Stimulated activated CD8-positive, alpha-beta memory T cell treated with anti-CD3 and anti-CD28 coated beads, Interleukin-4, amount 100 ng/mL, for 48 hours (primary cell): ENCODE data around the gene C5orf24.
"Not testable (repeated sequence)": the region's sequence is repeated elsewhere in the genome, so short reads cannot be mapped to it uniquely, and the experiment has no call there.

Experiments
- DNase-seq: peaks from one replicate; pipeline ENCODE4 v3.0.0-alpha.2; 2020

C5orf24 gene

GRCh38 chr5:134864707-134865106 lies 18.9 kb downstream of the C5orf24 start:
- no peak for DNase-seq

- peak; percentile 35 for DNase-seq
Observed at GRCh38 chr5:134873494-134873893, 27.7 kb downstream of the C5orf24 start.

GRCh38 chr5:134873987-134874830 lies 28.4 kb downstream of the C5orf24 start, which contains the start of gene TXNDC15:
Gene TXNDC15 (plus strand): TSS chr5:134874371. CDS start chr5:134874428, 57 bp downstream.
- DNase-seq: peak; percentile 86

GRCh38 chr5:134874831-134875655 lies 29.3 kb downstream of the C5orf24 start:
- peak; percentile 64 for DNase-seq

- no peak for DNase-seq
Observed at GRCh38 chr5:134877159-134877558, 31.4 kb downstream of the C5orf24 start.

DNA sequence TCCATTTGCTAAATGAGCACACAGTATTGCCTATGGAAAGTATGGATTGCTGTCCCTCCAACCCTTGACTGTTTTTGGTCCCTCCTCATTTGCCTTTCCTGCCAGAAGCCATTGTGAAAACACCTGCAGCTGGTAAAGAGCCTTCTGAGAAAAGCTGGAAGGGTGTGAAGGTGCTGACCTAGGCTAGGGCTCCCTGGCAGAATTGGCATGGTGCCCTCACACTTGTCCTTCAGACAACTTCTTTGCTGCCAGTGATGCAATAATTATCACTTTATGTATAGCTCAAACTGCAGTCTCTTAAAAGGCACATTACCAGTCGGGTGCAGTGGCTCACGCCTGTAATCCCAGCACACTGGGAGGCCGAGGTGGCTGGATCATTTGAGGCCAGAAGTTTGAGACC lies 32.6 kb downstream of the C5orf24 start:
- DNase-seq: no peak

- no peak for DNase-seq
Observed at GRCh38 chr5:134879456-134879855, 33.7 kb downstream of the C5orf24 start.

DNA sequence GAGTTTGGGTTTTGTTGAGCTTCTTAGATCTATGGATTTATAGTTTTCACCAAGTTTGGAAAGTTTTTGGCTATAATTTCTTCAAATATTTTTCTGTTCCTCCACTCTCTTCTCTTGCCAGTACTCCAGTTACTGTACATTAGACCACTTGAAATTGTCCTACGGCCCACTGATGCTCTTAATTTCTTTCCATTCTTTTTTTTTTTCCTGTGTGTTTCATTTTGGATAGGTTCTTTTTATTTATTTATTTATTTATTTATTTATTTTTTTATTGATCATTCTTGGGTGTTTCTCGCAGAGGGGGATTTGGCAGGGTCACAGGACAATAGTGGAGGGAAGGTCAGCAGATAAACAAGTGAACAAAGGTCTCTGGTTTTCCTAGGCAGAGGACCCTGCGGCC lies 35.2 kb downstream of the C5orf24 start:
- not testable (repeated sequence) for DNase-seq

- not testable (repeated sequence) for DNase-seq
Observed at GRCh38 chr5:134881711-134882110, 35.9 kb downstream of the C5orf24 start.

DNA sequence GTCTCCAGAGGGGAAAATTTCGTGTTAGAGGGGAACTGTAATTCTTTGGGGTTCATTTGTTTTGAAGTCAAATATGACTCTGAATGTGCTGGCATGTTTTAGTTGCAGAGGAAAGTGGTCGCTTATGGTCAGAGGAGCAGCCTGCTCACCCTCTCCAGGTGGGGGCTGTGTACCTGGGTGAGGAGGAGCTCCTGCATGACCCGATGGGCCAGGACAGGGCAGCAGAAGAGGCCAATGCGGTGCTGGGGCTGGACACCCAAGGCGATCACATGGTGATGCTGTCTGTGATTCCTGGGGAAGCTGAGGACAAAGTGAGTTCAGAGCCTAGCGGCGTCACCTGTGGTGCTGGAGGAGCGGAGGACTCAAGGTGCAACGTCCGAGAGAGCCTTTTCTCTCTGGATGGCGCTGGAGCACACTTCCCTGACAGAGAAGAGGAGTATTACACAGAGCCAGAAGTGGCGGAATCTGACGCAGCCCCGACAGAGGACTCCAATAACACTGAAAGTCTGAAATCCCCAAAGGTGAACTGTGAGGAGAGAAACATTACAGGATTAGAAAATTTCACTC lies 41.9 kb downstream of the C5orf24 start:
- no peak for DNase-seq

- DNase-seq: no peak
Observed at GRCh38 chr5:134889335-134889734, 43.6 kb downstream of the C5orf24 start.

DNA sequence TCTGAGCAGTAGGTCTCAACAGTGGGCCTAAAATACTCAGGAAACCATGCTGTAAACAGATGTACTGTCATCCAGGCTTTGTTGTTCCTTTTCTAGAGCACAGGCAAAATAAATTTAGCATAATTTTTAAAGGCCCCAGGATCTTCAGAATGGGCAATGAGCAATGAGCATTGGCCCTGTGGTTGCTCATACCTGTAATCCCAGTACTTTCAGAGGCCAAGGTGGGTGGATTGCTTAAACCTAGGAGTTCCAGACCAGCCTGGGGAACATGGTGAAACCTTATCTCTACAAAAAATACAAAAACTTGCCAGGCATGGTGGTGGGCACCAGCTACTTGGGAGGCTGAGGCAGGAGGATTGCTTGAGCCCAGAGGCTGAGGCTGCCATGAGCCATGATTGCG lies 45.7 kb downstream of the C5orf24 start:
- DNase-seq: no peak

- no peak for DNase-seq
Observed at GRCh38 chr5:134892282-134892681, 46.5 kb downstream of the C5orf24 start.

- DNase-seq: no peak
Observed at GRCh38 chr5:134892926-134893325, 47.2 kb downstream of the C5orf24 start.

- DNase-seq: no peak
Observed at GRCh38 chr5:134893748-134894505, 48.2 kb downstream of the C5orf24 start.

- DNase-seq: no peak
Observed at GRCh38 chr5:134902071-134902801, 56.5 kb downstream of the C5orf24 start.

DNA sequence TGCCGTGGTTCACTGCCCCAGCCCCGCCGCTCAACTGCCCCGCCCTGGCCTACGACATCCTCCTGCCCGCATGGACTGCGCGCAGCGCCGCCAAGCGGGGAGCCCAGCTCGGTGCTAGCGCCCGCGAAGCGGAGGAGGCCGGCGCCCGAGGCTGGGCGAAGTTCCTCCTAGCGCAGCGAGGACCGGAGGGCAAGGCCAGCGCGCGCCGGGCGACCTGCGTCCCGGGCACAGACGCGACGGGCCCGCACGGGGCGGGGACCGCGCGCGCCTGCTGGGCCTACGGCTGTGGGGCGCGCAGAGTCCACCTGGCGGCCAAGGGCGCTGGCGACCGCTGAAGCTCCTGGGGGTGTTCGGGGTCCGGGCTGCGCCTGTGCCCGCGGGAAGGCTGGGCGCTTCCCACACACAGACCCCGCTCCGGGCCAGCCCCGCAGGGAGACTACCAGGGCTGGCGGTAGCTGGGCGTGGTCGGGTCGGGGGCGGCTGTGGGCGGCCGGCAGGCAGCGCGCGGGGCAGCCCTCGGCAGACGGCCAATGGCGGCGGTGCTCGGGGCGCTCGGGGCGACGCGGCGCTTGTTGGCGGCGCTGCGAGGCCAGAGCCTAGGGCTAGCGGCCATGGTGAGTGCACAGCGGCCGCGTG lies 59.0 kb downstream of the C5orf24 start, which contains the start of gene PCBD2:
Gene PCBD2, plus strand, starts transcription at position 522 of the 636 bp plus-strand sequence. Its CDS starts 9 bp downstream, at position 531.
- DNase-seq: peak; percentile 94

DNA sequence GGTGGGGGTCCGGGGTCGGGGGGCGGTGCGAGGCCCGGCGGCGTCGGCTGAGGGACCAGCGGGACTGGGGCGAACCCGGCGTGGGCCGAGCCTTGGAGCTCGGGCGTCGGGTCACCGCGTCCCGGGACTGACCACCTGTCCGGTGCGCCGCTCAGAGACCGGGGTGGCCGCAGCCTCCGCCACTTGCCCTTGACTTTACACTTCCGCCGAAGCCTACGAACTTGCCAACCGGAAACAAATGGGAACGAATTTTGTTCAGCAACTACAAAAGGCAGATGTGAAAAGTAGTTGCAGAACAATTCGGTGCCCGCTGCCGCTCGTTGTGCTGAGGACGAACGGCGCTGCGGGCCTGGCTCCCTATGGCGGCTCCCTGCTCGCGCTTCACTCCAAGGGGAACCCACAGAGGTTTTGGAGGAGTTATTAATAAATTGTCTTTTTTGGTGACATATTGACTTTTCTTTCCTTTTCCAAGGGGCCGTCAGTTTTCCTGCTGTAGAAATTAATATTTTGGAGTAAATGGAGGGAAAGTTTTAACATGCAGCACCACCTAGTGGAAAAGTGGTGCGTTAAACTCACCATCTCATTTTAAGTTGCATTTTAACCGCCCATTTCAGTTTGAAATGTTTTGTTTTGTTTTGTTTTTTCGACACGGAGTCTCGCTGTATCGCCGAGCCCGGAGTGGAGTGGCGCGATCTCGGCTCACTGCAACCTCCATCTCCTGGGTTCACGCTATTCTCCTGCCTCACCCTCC lies 59.7 kb downstream of the C5orf24 start:
- DNase-seq: peak; percentile 72

- no peak for DNase-seq
Observed at GRCh38 chr5:134906811-134907210, 61.0 kb downstream of the C5orf24 start.
